SU-DHL-6 (cell line): ENCODE results near the gene ELAVL3.

Experiments used
- CTCF ChIP-seq: fragments of 200-600 bp; sonication (generic); IDR thresholded peaks from one replicate; pipeline ENCODE4 v1.5.1; 2017; ENCODE audit warnings: antibody characterized with exemption, mild to moderate bottlenecking, low read length, moderate library complexity; ENCODE audit not compliant: insufficient read depth, poor library complexity, severe bottlenecking
- EZH2phosphoT487 ChIP-seq: fragments of 200-600 bp; sonication (generic), shearing (Covaris generic); conservative IDR thresholded peaks from 2 replicates; pipeline ENCODE4 v1.6.1; 2018; ENCODE audit warnings: mild to moderate bottlenecking, antibody characterized with exemption, low read length, moderate library complexity, mixed read lengths

- TF ChIP-seq CTCF (no peak), EZH2phosphoT487 (no peak)
Measured at GRCh38 chr19:11447347-11448262, 33.2 kb downstream of the ELAVL3 start.
